Stimulated activated CD8-positive, alpha-beta memory T cell treated with anti-CD3 and anti-CD28 coated beads, Interleukin-12 subunit alpha, Interleukin-12 subunit beta, amount 100 ng/mL, for 24 hours (primary cell): ENCODE measurements around the gene HS3ST1.

Source experiments
- DNase-seq: peaks from one replicate; pipeline ENCODE4 v3.0.0-alpha.2; 2020; ENCODE audit errors: extremely low read depth

HS3ST1 gene

GRCh38 chr4:11431111-11431510, 2.4 kb upstream of the HS3ST1 start:
- no peak for DNase-seq

GRCh38 chr4:11430536-11430935, 1.8 kb upstream of the HS3ST1 start:
- no peak for DNase-seq

- no peak for DNase-seq
Observed at GRCh38 chr4:11429699-11430045, 978 bp upstream of the HS3ST1 start.

- DNase-seq, result peak; percentile 10
Observed at GRCh38 chr4:11428899-11429698, 405 bp upstream of the HS3ST1 start.

GRCh38 chr4:11427121-11427996, 1.3 kb downstream of the HS3ST1 start:
- no peak for DNase-seq

GRCh38 chr4:11426731-11427120, 2.0 kb downstream of the HS3ST1 start:
- no peak for DNase-seq

GRCh38 chr4:11426003-11426402, 2.7 kb downstream of the HS3ST1 start:
- DNase-seq, result no peak

GRCh38 chr4:11424856-11425255, 3.8 kb downstream of the HS3ST1 start:
- DNase-seq, result no peak

- no peak for DNase-seq
Observed at GRCh38 chr4:11424000-11424399, 4.7 kb downstream of the HS3ST1 start.

GRCh38 chr4:11423465-11423864, 5.2 kb downstream of the HS3ST1 start:
- DNase-seq, result no peak

GRCh38 chr4:11421116-11421515, 7.6 kb downstream of the HS3ST1 start:
- DNase-seq, result no peak

GRCh38 chr4:11420327-11420726, 8.4 kb downstream of the HS3ST1 start:
- DNase-seq, result no peak

- no peak for DNase-seq
Observed at GRCh38 chr4:11418610-11419009, 10.1 kb downstream of the HS3ST1 start.

GRCh38 chr4:11416767-11417113, 12.0 kb downstream of the HS3ST1 start:
- DNase-seq, result no peak

- no peak for DNase-seq
Observed at GRCh38 chr4:11416071-11416766, 12.5 kb downstream of the HS3ST1 start.

GRCh38 chr4:11415409-11416070, 13.2 kb downstream of the HS3ST1 start:
- no peak for DNase-seq

- DNase-seq, result no peak
Observed at GRCh38 chr4:11412211-11412610, 16.5 kb downstream of the HS3ST1 start.

- no peak for DNase-seq
Observed at GRCh38 chr4:11409632-11410031, 19.1 kb downstream of the HS3ST1 start.

GRCh38 chr4:11408233-11408967, 20.3 kb downstream of the HS3ST1 start:
- DNase-seq, result no peak

GRCh38 chr4:11407551-11407950, 21.1 kb downstream of the HS3ST1 start:
- DNase-seq, result no peak

- DNase-seq, result no peak
Observed at GRCh38 chr4:11404431-11404830, 24.3 kb downstream of the HS3ST1 start.
